Keratinocyte (primary cell): ENCODE data around the gene ACSF3.

Source experiments
- CTCF ChIP-seq, 3 experiments: IDR thresholded peaks in 1 of 3; conservative IDR thresholded peaks in 1 of 3; optimal IDR thresholded peaks in 1 of 3; 2 replicates in 2 of 3; 3 replicates in 1 of 3; pipeline versions ENCODE3 to v1.5.1; 2011; ENCODE audit warnings: low read length in 3 of 3, mild to moderate bottlenecking in 3 of 3, moderate library complexity in 2 of 3, control low read depth in 1 of 3, inconsistent platforms in 1 of 3; ENCODE audit not compliant: insufficient read depth in 2 of 3; ENCODE audit errors: extremely low read depth in 1 of 3
- EZH2 ChIP-seq: IDR thresholded peaks from one replicate; pipeline ENCODE4 v1.6.1; 2012; ENCODE audit warnings: inconsistent platforms, mild to moderate bottlenecking, low read length, moderate library complexity

- TF ChIP-seq CTCF (optimal IDR thresholded peaks at IDR 0.05 in 1 of 3, IDR thresholded peaks at IDR 0.05 in 1 of 3, conservative IDR thresholded peaks at IDR 0.05 in 1 of 3; ENCODE audit: extremely low read depth in 1 of 3, insufficient read depth in 2 of 3, low read length in 3 of 3) (no peak), EZH2 (no peak)
Measured at GRCh38 chr16:89120281-89120680, 26.6 kb downstream of the ACSF3 start.
